Measurements from ENCODE around the gene TMEM52.
"Not testable (repeated sequence)": the region's sequence is repeated elsewhere in the genome, so short reads cannot be mapped to it uniquely, and the experiment has no call there.

TMEM52 gene

GRCh38 chr1:1945782-1946393 is 26.8 kb upstream of the TMEM52 start:
- no peak for DNase-seq

GRCh38 chr1:1943834-1944570 is 24.9 kb upstream of the TMEM52 start:
- DNase-seq: peak; percentile 5

DNA sequence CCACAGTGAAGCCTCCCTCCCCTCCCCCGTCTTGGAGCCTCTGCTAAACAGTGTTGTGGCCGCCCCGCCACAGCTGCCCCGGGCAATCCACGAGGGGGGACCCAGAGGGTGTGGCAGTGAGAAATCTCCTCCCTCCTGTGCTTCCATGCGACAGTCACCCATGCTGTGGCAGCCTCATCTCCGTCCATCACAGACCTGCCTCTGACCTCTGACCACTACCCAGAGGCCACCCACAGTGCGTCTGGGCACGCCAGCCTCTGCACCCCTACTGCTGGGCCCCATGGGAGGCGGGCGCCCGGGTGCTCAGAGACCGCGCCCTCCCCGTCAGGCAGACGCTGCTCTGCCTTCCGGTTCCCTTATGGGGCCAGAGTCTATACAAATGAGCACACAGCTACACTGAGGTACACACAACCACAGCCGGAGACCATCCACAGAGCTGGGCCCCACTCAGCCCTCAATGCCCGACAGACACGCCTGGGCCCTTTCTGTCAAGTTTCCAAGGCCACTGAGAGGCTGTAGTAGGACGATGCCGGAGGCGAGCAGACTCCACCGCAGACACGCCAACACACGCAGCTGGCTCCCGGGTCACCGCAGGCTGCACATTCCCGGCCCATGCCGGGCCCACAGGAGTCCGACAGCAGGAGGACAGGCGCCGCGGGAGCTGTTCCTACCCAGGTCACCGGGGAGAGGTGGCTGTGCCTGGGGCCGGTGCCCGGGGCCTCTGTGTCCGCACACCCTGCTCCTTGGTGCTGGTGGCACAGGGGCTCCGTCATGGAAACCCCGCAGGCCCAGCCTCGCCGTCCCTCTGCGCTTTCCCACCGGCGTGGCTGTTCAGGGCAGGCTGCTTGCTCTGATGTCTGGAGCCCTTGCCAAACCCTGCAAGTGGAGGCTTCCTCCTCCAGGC is 23.9 kb upstream of the TMEM52 start:
- no peak for DNase-seq

GRCh38 chr1:1941868-1942752 is 23.0 kb upstream of the TMEM52 start:
- no peak for DNase-seq

- no peak for DNase-seq
These were observed 22.2 kb upstream of the TMEM52 start for GRCh38 chr1:1941211-1941841.

DNA sequence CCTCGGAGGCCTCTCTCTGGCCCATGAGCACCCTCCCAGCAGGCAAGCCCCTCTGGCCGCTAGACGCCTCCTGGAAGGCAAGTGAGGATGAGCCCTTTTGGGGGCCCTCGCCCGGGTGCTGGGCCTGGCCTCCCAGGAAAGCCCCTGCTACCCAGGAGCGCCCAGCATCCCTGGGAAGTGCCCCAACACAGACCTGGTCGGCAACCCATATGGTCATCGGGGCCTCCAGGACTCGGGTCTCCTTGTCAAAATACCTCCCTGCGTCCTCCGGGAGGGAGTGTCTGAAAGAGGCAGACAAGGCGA is 21.0 kb upstream of the TMEM52 start:
- no peak for DNase-seq

- DNase-seq: no peak
These were observed 20.4 kb upstream of the TMEM52 start for GRCh38 chr1:1939296-1940122.

DNA sequence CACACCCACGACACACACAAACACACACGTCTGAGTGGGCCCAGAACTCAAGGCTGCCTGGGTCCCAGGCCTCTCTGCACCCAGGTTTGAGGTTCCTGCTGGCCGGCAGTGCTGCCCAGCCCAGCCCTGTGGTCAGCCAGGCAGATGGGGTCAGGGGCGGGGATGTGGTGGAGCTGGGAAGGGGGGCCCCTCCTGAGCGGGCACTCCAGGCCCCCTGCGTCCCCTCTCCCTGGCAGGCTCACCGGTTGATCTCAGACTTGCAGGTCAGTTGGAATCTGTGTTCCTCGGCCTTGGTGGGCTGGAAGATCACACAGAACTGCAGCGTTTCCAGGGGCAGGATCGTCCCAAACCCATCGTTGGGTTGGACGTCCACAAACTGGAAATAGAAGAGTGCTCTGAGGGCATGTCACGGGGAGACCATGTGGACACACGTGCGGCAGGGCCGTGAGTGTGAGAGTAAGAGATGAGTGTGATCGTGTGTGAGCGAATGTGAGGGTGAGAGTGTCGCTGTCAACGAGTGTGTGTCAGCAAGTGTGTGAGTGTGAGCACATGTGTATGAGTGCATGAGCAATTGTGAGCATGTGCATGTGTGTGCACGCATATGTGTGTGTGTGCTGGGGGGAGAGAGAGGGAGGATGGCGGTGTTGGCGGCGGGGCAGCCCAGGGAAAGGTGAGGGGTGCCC is 19.7 kb upstream of the TMEM52 start:
- no peak for DNase-seq

DNA sequence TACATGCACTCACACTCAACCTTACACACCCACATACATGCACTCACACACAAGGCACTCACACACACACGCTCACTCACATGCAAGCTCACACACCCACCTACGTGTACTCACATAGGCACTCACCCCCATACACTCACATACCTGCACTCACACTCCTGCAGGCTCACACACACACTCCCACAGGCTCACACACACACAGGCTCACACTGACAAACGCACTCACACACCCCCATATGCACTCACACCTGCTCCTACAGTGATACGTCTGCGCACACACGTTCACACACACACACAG is 19.1 kb upstream of the TMEM52 start:
- DNase-seq: no peak

DNA sequence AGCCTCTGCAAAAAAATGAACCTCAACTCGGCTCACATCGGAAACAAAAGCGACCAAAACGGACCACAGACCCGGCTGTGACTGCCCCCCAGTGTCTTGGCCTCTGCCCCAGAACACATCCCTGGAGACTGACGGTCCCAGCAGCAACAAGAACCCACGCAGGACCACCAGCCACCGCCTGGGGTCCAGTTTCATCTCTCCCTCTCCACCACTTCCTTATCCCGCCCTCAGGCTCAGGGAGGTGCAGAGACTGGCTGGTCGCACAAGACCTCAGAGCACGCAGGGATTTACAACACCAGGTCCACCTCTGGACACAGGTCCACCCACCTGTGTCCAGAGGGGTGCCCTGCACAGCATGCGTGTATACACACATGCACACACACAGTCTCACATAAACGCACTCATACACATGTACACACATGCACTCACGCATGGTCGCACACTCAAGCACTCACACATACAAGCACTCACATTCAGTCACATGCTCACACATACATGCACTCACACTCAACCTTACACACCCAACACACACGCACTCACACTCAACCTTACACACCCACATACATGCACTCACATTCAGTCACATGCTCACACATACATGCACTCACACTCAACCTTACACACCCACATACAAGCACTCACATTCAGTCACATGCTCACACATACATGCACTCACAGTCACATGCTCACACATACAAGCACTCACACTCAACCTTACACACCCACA is 18.6 kb upstream of the TMEM52 start:
- no peak for DNase-seq

DNA sequence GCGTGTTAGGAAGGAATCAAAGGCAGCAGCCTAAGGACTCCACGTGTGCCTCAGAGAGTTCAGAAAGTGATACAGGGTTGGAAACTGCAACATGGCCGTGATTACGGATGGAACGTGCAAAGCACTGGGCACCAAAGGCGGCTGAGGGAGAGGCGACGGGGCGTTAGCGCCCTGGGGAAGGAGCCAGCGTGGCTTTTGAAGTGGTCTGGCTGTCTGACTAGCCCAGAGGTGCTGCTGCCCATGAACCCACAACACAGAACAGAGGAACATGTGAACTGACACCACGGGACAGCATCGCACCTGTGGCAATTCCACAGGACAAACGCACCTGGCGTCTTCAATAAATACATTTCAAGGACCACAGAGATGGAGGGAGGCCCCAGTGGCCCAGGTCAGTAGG is 18.0 kb upstream of the TMEM52 start:
- DNase-seq: no peak

DNA sequence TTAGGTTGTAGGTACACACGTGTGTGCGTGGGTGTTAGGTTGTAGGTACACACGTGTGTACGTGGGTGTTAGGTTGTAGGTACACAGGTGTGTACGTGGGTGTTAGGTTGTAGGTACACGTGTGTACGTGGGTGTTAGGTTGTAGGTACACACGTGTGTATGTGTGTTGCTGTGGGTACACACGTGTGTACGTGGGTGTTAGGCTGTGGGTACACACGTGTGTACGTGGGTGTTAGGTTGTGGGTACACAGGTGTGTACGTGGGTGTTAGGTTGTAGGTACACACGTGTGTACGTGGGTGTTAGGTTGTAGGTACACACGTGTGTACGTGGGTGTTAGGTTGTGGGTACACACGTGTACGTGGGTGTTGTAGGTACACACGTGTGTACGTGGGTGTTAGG is 15.8 kb upstream of the TMEM52 start:
- not testable (repeated sequence) for DNase-seq

DNA sequence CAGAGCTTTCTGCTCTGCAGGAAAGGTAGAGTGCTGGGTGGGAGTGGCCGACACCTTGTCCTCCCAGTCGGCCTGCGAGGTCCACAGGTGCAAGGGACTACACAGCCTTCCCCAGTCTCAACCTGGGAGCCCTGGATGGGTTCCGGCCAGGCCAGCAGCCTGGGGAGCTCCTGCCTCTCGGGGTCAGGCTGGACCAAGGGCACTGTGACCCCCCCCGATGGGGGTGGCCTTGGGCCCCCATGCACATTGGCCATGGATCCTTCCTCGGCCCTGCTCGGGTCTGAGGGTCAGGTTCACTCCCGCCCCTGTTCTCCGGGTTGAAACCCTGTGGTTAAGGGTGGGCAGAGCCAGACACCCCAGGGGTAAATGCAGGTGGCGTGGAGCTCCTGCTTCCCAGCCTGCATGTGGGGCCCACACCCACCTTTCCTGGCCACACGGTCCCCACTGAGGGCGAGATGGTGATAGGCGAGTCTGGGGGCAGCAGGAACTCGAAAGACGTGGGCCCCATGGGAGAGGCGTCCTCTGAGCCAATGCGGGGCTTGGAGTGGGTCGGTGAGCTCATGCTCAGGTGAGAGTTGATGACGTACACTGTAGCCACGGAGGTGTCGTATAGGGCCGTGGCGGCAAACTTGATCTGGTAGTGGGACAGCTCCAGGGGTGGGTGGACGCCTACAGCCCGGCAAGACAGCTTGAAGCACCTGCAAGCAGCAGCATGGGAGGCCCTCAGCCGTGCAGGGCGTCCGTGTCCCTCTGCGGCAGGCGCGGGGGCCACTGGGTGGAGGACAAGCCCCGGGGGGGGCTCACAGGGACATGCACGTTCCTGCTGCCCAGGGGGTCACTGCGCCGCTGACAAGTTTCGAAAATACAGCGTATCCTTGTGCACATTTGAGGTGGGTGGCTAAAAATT is 10.8 kb upstream of the TMEM52 start:
- DNase-seq: no peak

DNA sequence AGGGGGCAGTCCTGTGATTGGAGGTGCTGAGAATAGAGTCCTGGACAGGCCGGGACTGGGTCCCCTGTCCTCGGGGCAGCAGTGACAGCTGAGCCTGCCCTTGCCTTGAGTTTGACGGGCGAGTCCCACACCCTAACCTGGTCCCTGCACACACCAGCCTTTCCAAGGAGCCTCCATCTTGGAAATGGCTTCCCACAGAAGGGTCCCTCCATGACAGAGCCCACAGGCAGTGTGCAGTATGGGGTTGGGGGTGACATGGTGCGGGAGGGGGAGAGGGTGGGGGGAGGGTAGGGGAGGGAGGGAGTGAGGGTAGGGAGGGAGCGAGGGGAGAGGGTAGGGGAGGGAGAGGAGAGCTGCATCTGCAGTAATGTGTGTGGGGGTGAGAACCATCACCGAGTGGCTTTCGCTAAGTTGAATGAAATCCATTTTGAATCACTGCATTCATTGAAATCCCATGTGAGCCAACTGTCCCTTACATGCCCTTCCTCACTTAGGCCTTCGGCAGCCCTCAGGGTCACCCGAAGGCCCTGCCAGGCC is 10.1 kb upstream of the TMEM52 start:
- no peak for DNase-seq

DNA sequence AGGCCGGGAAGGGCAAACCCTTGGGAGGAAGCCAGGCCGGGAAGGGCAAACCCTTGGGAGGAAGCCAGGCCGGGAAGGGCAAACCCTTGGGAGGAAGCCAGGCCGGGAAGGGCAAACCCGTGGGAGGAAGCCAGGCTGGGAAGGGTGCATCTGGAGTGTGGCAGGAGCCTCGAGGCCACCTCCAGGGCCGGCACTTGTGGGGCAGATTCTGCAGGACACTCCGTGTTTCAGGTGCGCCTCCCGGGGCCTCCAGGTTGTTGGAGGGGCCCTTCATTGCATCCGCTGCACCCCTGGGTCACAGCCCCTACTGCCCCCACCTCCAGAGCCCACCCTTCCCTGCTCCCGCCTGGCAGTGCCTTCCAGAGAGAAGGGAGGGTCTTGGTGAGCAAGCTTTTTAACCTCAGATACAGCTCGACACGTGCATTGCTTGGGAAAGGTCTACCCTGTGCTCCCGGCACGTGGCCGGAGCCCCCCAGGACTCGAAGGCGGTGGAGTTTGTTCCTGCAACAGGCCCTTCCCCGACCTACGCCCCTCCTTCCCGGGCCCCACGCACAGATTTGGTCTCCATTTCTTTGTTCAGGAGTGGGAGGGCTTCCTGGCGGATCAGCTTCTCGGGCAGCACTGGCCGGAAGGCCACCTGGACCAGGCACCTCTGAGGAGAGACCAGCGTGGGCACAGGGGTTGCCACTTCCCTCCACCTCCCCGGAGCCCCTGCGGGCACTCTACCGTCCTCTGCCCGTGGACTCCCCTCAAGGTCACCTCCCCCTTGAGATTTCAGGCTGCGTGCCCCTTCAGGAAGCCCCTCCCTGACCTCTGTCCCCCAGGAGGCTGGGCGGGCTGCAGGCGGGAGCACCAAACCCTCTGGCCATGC is 9.4 kb upstream of the TMEM52 start:
- DNase-seq: no peak

DNA sequence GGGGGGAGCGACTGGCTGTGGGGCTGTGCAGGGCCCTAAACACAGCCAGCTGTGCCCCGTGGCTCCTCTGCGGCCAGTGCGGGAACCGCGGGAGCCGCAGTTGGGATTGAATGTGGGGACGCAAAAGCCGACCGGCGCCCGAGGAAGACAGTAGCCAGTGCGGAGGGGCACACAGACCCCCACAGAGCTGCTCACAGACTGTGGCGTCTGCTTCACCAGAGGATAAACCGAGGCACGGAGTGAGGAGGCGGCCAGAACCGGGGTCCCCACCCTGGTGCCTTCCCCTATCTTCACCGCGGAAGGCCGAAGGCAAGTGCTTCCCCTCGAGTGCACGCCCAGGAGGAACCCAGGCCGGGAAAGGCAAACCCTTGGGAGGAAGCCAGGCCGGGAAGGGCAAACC is 8.7 kb upstream of the TMEM52 start:
- no peak for DNase-seq

- DNase-seq: no peak
These were observed 8.0 kb upstream of the TMEM52 start for GRCh38 chr1:1926886-1927660.

All from NCI-H1105 (cell line).